ENCODE measurements around the gene ZNF217. TPM values are rescaled to one million over a fixed set of nuclear protein-coding genes. Genes with fewer than 3 reads are reported as not detected.
A peak's percentile ranks its signal among the peaks of the same experiment; 100 is the strongest.

Gene ZNF217
- total and polyA plus RNA-seq, 2 donors (not counting 1 experiment from before 2014, with no cell fraction given): 15.5 to 92.6 TPM

DNA sequence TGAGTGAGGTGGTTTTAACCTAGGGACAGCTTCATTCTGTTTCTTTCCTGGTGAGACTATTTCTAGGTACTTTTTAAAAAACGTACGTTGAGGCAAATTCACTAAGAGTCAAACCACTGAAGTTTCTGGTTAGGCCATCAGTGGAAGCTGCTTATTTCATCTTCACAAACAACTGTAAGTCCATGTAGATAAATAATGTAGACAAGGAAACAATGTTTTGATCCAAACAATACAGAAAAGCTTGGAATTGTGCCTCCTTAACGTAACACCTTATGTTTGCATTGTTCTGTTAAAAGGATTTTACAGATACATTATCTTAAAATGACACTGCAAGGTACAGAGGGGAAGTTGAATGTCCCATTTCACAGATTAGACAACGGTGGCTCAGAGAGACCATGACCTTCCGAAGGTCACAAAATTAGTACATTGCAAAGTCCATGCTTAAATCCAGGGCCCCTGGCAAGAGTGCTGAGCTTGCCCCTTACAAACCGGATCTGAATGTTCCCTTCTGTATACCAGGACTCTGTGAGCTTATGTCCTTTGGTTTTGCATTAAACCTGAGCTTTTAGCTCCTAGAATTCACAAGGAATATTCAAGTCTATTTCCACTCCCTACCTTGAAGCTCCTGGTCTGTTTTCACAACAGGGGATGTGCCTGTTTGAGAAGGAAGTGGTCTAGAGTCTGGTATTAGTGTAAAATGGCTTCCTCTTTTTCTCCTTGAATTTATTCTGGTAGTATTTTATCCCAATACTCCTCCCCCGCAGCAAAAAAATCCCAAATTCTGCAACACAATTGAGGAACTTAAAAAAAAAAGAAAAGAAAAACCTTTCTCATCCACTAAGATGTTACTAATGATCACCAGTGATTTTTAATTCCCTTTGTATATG lies 28.9 kb upstream of the ZNF217 start:
- Histone ChIP-seq H3K9me3 (ENCODE audit: control extremely low read depth in 1 of 3, control insufficient read depth in 2 of 3, insufficient read depth in 1 of 3, low read length in 2 of 3) (no peaks in the 10 kb centered on the region), H3K27me3 (replicated peaks in 1 of 4; ENCODE audit: control extremely low read depth in 1 of 4, control insufficient read depth in 3 of 4, insufficient read depth in 4 of 4, low read length in 3 of 4) (no peaks in the 10 kb centered on the region), H3K4me2 (replicated peaks; ENCODE audit: low read depth, low read length, poor library complexity, severe bottlenecking) (peak overlapping the region; percentile 73), H4K20me1 (ENCODE audit: control insufficient read depth, insufficient read depth, low read length, poor library complexity, severe bottlenecking) (no peaks in the 10 kb centered on the region), H3K27ac (ENCODE audit: low read length in 2 of 2) (peak overlapping the region; percentile 35 to 77), H2AFZ (ENCODE audit: insufficient read depth, low read depth, low read length, poor library complexity, severe bottlenecking) (peak overlapping the region; percentile 71), H3K4me3 (ENCODE audit: control extremely low read depth in 1 of 5, extremely low read depth in 1 of 5, insufficient read depth in 1 of 5, low read depth in 2 of 5, low read length in 4 of 5) (peak overlapping the region in 1 of 5 experiments; percentile 58), H3K9ac (ENCODE audit: low read length) (peak overlapping the region; percentile 63), H3K36me3 (replicated peaks in 1 of 2; ENCODE audit: control extremely low read depth in 1 of 2, control insufficient read depth in 1 of 2, extremely low read depth in 1 of 2, insufficient read depth in 2 of 2, low read length in 1 of 2) (no peaks in the 10 kb centered on the region), H3K79me2 (ENCODE audit: control insufficient read depth, insufficient read depth, low read length) (no peaks in the 10 kb centered on the region), H3K4me1 (ENCODE audit: control insufficient read depth in 2 of 2, insufficient read depth in 2 of 2, low read length in 2 of 2) (peaks cover 40 to 47% of the 10 kb centered on the region in 2 donors)
- CTCF ChIA-PET: interaction anchor here (0.6 to 2.5 kb wide), 15 partner anchors 9 to 320 kb away, joined by 3 to 10 read pairs (median 4); partner anchors contain the start of gene ZNF217
- H3K4me3 Mint-ChIP-seq: peak overlapping the region; percentile 91
- H3K27ac Mint-ChIP-seq: peak overlapping the region; percentile 94
- intact Hi-C loops (cut with micrococcal nuclease): loop anchor here (2.0 to 5.0 kb wide), 2 partner anchors 20 to 35 kb away; no protein-coding TSS in a partner anchor
- TF ChIP-seq, protein P1, sequence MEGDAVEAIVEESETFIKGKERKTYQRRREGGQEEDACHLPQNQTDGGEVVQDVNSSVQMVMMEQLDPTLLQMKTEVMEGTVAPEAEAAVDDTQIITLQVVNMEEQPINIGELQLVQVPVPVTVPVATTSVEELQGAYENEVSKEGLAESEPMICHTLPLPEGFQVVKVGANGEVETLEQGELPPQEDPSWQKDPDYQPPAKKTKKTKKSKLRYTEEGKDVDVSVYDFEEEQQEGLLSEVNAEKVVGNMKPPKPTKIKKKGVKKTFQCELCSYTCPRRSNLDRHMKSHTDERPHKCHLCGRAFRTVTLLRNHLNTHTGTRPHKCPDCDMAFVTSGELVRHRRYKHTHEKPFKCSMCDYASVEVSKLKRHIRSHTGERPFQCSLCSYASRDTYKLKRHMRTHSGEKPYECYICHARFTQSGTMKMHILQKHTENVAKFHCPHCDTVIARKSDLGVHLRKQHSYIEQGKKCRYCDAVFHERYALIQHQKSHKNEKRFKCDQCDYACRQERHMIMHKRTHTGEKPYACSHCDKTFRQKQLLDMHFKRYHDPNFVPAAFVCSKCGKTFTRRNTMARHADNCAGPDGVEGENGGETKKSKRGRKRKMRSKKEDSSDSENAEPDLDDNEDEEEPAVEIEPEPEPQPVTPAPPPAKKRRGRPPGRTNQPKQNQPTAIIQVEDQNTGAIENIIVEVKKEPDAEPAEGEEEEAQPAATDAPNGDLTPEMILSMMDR (IDR thresholded peaks at IDR 0.05): no peak
- TF ChIP-seq EZH2 (IDR thresholded peaks at IDR 0.05; ENCODE audit: borderline replicate concordance, insufficient read depth, low read depth, low read length, poor library complexity, severe bottlenecking): no peak
- ATAC-seq (ENCODE audit: low read depth): no peak
- H3K9me3 Mint-ChIP-seq (ENCODE audit: insufficient read depth): no peaks in the 10 kb centered on the region
- WGBS (ENCODE audit: insufficient coverage): 38% methylated on average over 3 of the region's 7 CpGs
- POLR2A ChIA-PET: interaction anchor here (0.5 to 2.2 kb wide), 7 partner anchors 9 to 292 kb away, joined by 3 to 11 read pairs (median 4); partner anchors contain the start of gene ZNF217
- peaks cover 43% of the 10 kb centered on the region for H3K4me1 Mint-ChIP-seq
- no peaks in the 10 kb centered on the region for H3K27me3 Mint-ChIP-seq
- DNase-seq: peak; percentile 49

All from B cell (primary cell).